PC-3 (cell line): Measurements from ENCODE around the gene CNTN4.

Source experiments
- CTCF ChIP-seq: fragments of 300-600 bp; sonication (generic); conservative IDR thresholded peaks from 2 replicates; pipeline ENCODE4 v1.5.1; 2017; ENCODE audit warnings: antibody characterized with exemption, low read depth, mild to moderate bottlenecking, low read length
- EZH2 ChIP-seq: fragments of 300-600 bp; sonication (generic); IDR thresholded peaks from one replicate; pipeline ENCODE4 v1.6.1; 2017; ENCODE audit warnings: antibody characterized with exemption, mild to moderate bottlenecking, low read length; ENCODE audit not compliant: unreplicated experiment

DNA sequence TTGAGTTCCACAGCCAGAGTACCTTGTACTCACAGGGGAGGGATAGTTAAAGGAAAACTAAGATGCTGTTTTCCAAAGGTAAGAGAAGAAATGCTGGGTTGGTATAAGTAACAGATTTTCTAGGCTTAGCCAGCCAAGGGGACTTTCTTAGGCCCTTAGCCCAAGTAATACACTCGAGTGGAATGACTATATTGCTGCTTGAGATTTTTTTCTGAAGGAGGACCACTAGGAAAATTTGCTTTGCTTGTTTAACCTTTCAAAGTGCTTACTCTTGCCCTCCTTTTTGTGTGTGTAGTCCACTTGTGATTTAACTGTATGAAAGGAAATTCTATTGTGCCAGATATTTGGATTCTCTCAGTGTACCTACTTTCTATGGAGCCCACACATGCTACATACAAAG lies 961.0 kb downstream of the CNTN4 start:
- no peak for TF ChIP-seq CTCF
- TF ChIP-seq EZH2 = no peak
